Mammary epithelial cell (primary cell): ENCODE measurements around the gene TMEM108.

Source experiments
- CTCF ChIP-seq, 2 donors: IDR thresholded peaks in 1 of 2; conservative IDR thresholded peaks in 1 of 2; 2 replicates each; pipeline ENCODE4 v1.5.1; 2011 to 2012; ENCODE audit warnings: inconsistent platforms in 2 of 2, low read length in 2 of 2, mild to moderate bottlenecking in 2 of 2, control low read depth in 1 of 2, low read depth in 1 of 2; ENCODE audit not compliant: insufficient read depth in 1 of 2; ENCODE audit errors: extremely low read depth in 1 of 2
- EZH2 ChIP-seq: IDR thresholded peaks from 2 replicates; pipeline ENCODE4 v1.6.1; 2012; ENCODE audit warnings: low read length, inconsistent platforms, borderline replicate concordance

- no peak for TF ChIP-seq CTCF (conservative IDR thresholded peaks at IDR 0.05 in 1 of 2, IDR thresholded peaks at IDR 0.05 in 1 of 2; ENCODE audit: extremely low read depth in 1 of 2, insufficient read depth in 1 of 2, low read depth in 1 of 2, low read length in 2 of 2)
- no peak for TF ChIP-seq EZH2
Observed at GRCh38 chr3:133053532-133053931, 15.3 kb downstream of the TMEM108 start.
